Common myeloid progenitor, CD34-positive (primary cell): ENCODE measurements around the gene DGCR8. TPM values are rescaled to one million over a fixed set of nuclear protein-coding genes. Genes with fewer than 3 reads are reported as not detected.

Source experiments
- CTCF ChIA-PET: fragments of 350-600 bp; sonication (Branson Sonifier 250); formaldehyde crosslinking; loops from one replicate; lab custom pipeline; 2021; ENCODE audit warnings: antibody characterized with exemption; lab: Charles Lee
- POLR2A ChIA-PET: fragments of 350-600 bp; sonication (Branson Sonifier 250); formaldehyde crosslinking; loops from one replicate; lab custom pipeline; 2021; ENCODE audit warnings: antibody characterized with exemption; lab: Charles Lee
- DNase-seq, 3 donors: peaks; one replicate each; pipeline versions ENCODE4 v3.0.0 to v3.0.0-alpha.2; 2013
- H3K27ac ChIP-seq, 2 experiments: 1 replicate in 1 of 2; 2 replicates in 1 of 2; pipeline ENCODE4 v1.7.0; 2013; ENCODE audit warnings: inconsistent platforms in 2 of 2, low read length in 2 of 2, mild to moderate bottlenecking in 2 of 2, low read depth in 1 of 2, moderate library complexity in 1 of 2; ENCODE audit not compliant: severe bottlenecking in 2 of 2, insufficient read depth in 1 of 2, poor library complexity in 1 of 2
- H3K27me3 ChIP-seq, 5 experiments: replicated peaks in 2 of 5; 1 replicate in 3 of 5; 2 replicates in 2 of 5; pipeline versions ENCODE4 v1.6.1 to v1.7.0; 2013; ENCODE audit warnings: low read length in 4 of 5, mild to moderate bottlenecking in 2 of 5, moderate library complexity in 2 of 5, inconsistent platforms in 1 of 5; ENCODE audit not compliant: insufficient read depth in 5 of 5, control insufficient read depth in 4 of 5
- H3K36me3 ChIP-seq, 4 experiments: 1 replicate in 2 of 4; 2 replicates in 2 of 4; pipeline versions ENCODE4 v1.6.1 to v1.7.0; 2013; ENCODE audit warnings: low read length in 3 of 4, control low read depth in 1 of 4, mild to moderate bottlenecking in 1 of 4; ENCODE audit not compliant: control insufficient read depth in 4 of 4, insufficient read depth in 4 of 4
- H3K4me1 ChIP-seq, 4 experiments: 1 replicate in 3 of 4; 2 replicates in 1 of 4; pipeline versions ENCODE4 v1.6.1 to v1.7.1; 2013; ENCODE audit warnings: low read length in 3 of 4, mild to moderate bottlenecking in 3 of 4, control low read depth in 1 of 4, inconsistent platforms in 1 of 4, moderate library complexity in 1 of 4; ENCODE audit not compliant: control insufficient read depth in 4 of 4, insufficient read depth in 4 of 4; ENCODE audit errors: control extremely low read depth in 1 of 4
- H3K4me3 ChIP-seq, 7 experiments: 1 replicate in 4 of 7; 2 replicates in 3 of 7; pipeline versions ENCODE4 v1.5.1 to v1.7.0; 2013; ENCODE audit warnings: mild to moderate bottlenecking in 7 of 7, low read length in 6 of 7, moderate library complexity in 6 of 7, inconsistent platforms in 2 of 7, low read depth in 2 of 7, control low read depth in 1 of 7; ENCODE audit not compliant: insufficient read depth in 4 of 7, control insufficient read depth in 1 of 7; ENCODE audit errors: extremely low read depth in 1 of 7
- H3K9me3 ChIP-seq, 5 experiments: 1 replicate in 4 of 5; 2 replicates in 1 of 5; pipeline versions ENCODE4 v1.6.1 to v1.7.1; 2013; ENCODE audit warnings: low read length in 4 of 5, mild to moderate bottlenecking in 2 of 5, inconsistent platforms in 1 of 5, low read depth in 1 of 5, moderate library complexity in 1 of 5; ENCODE audit not compliant: control insufficient read depth in 4 of 5, insufficient read depth in 2 of 5; ENCODE audit errors: control extremely low read depth in 1 of 5
- WGBS: methylation state at CpG from one replicate; pipeline ENCODE4 v1.1.5; 2013; ENCODE audit not compliant: insufficient coverage; 5-methylcytosine and 5-hydroxymethylcytosine counted together
- polyA plus RNA-seq: library from polyadenylated mRNA; unstranded; fragments of 120-200 nt; gene quantifications from one replicate; pipeline ENCODE4 v1.2.1, GENCODE V29; 2013

DGCR8 gene
- 18.5 TPM for polyA plus RNA-seq

DNA sequence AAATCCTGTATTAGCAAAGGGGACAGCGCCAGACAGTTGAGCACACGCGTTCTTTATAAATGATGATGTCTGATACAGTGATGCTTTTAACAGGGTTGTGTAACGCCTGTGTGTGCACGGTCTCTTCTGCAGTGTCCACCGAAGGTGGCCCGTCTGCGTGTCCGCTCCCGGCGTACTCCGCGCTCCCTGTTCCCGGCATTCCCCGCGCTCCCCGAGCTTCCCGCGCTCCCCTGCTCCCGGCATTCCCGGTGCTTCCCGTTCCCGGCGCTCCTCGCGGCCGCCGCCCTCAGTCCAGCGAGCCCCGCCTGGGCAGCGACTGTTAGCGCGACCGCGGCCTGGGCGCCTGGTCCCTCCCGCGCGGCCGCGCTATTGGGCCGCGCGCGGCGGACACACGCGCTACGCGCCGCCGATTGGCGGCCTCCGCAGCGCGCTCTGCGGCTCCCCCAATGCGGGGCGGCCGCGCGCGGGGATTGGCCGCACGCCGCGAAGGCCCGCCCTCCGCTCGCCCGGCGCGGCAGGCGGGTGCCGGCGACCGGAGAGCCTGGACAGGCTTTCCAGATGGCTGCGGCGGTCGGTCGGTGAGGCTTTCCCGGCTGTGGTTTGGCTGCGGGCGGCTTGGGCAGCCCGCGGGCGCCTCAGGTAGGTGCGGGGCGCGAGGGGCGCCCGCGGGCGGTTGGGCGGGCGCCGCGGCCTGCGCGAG lies at the start of gene DGCR8:
DGCR8 (plus strand) TSS at position 497 of the 700 bp plus-strand sequence. CDS start 5,723 bp downstream, outside the sequence.
- peak; percentile 82 to 90 (median 88) for DNase-seq
- WGBS, result 0% methylated on average over 85 of the region's 100 CpGs
- Histone ChIP-seq H3K27ac (peak within 1 kb of the TSS; percentile 64 to 93), H3K9me3 (no peaks in the 10 kb centered on the region), H3K27me3 (no peaks in the 10 kb centered on the region), H3K36me3 (peaks cover 0 to 16% (median 0%) of the 10 kb centered on the region in 4 experiments), H3K4me1 (peaks cover 0 to 26% (median 20%) of the 10 kb centered on the region in 4 experiments), H3K4me3 (peak within 1 kb of the TSS; percentile 83 to 98 (median 88))
- ChIA-PET POLR2A (no interaction called here), CTCF (no interaction called here)

DNA sequence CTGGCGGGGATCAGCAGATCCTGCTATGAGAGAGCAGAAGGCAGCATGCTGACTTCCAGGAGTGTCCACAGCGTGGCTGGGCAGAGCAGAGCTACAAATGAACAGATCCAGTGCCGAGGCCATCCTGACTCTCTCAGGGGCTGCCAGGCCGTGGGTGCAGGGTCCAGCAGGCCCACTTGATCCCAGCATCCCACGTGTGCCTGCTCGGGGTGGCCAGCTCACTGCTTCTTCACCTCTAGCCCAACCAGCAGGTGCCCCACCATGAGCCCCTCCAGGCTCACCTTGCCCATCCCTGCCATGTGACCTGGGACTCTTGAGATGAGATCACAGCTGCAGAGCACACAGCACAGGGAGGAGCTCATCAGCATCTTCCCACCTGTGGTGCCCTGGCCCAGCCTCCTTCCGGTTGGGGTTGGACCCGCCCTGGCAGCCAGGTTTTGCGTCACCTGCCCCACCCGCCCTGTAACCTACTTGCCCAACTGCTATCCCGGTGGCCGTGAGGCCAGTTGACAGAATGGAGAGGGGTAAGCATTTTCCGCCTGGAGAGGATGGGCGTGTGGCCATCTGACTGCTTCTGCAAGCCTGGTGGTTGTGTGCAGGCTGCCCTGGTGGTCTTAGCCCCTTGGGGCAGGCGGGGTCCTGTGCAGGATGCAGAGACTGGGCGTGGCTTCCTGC lies 48.2 kb upstream of the DGCR8 start:
- POLR2A ChIA-PET, result no interaction called here

GRCh38 chr22:20032407-20032991 lies 47.5 kb upstream of the DGCR8 start:
- peaks cover 4 to 31% (median 18%) of the 10 kb centered on the region in 4 experiments for H3K36me3 ChIP-seq
- H3K4me1 ChIP-seq, result peaks cover 0 to 12% (median 10%) of the 10 kb centered on the region in 4 experiments
- H3K27ac ChIP-seq, result no peak overlapping the region
- ChIA-PET POLR2A (no interaction called here), CTCF (interaction anchor here (1.2 to 2.2 kb wide), 3 partner anchors 10 to 79 kb away, joined by 3 to 6 read pairs (median 4); no protein-coding TSS in a partner anchor)
- 83% methylated on average over 4 of the region's 7 CpGs for WGBS
- H3K4me3 ChIP-seq, result no peak overlapping the region
- no peaks in the 10 kb centered on the region for H3K27me3 ChIP-seq
- no peaks in the 10 kb centered on the region for H3K9me3 ChIP-seq
- no peak for DNase-seq

More for the DNA sequence above, 48.2 kb upstream of the DGCR8 start:
- Histone ChIP-seq H3K9me3 (no peaks in the 10 kb centered on the region), H3K27ac (no peak overlapping the region), H3K4me1 (peaks cover 0 to 12% (median 9%) of the 10 kb centered on the region in 4 experiments), H3K36me3 (peaks cover 2 to 26% (median 16%) of the 10 kb centered on the region in 4 experiments), H3K27me3 (no peaks in the 10 kb centered on the region), H3K4me3 (no peak overlapping the region)
- peak in 2 of 3 donors; percentile 19 to 28 for DNase-seq
- CTCF ChIA-PET, result interaction anchor here (0.9 to 1.4 kb wide), 2 partner anchors 13 to 78 kb away, joined by 3 read pairs; no protein-coding TSS in a partner anchor
- 92% methylated on average over 8 of the region's 16 CpGs for WGBS

GRCh38 chr22:20033045-20033706 lies 46.9 kb upstream of the DGCR8 start:
- Histone ChIP-seq H3K4me1 (peaks cover 0 to 12% (median 10%) of the 10 kb centered on the region in 4 experiments), H3K27me3 (no peaks in the 10 kb centered on the region), H3K27ac (no peak overlapping the region), H3K4me3 (no peak overlapping the region), H3K36me3 (peaks cover 6 to 36% (median 20%) of the 10 kb centered on the region in 4 experiments), H3K9me3 (no peaks in the 10 kb centered on the region)
- WGBS, result 94% methylated on average over 9 of the region's 14 CpGs
- ChIA-PET POLR2A (no interaction called here), CTCF (interaction anchor here (1.2 to 2.2 kb wide), 2 partner anchors 11 to 20 kb away, joined by 4 to 6 read pairs; no protein-coding TSS in a partner anchor)
- DNase-seq, result no peak

DNA sequence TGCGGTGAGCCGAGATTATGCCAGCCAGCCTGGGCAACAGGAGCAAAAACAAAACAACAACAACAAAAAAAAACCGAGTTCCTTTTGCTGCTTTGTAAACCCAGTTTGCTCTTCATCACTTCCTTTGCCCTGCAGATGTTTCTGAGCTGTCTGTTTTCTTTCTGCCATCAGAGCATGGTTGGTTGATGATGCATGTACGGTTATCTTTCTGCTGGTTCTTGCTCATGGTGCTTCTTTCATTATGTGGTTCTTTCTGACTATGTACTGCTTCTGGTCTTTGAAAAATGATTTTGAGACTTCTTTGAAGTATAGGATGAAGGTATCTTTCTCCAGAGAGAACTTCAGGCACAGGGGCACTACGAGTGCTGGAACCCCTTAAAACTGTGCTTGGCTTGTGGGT lies 45.9 kb upstream of the DGCR8 start:
- ChIA-PET POLR2A (no interaction called here), CTCF (interaction anchor here (0.9 to 2.2 kb wide), 3 partner anchors 21 to 64 kb away, joined by 3 to 6 read pairs (median 4); no protein-coding TSS in a partner anchor)
- no peaks in the 10 kb centered on the region for H3K27me3 ChIP-seq
- H3K4me3 ChIP-seq, result no peak overlapping the region
- H3K4me1 ChIP-seq, result peaks cover 0 to 11% (median 8%) of the 10 kb centered on the region in 4 experiments
- H3K27ac ChIP-seq, result no peak overlapping the region
- DNase-seq, result no peak
- 98% methylated on average over 2 of the region's 5 CpGs for WGBS
- H3K36me3 ChIP-seq, result peaks cover 6 to 41% (median 27%) of the 10 kb centered on the region in 4 experiments
- H3K9me3 ChIP-seq, result no peaks in the 10 kb centered on the region

DNA sequence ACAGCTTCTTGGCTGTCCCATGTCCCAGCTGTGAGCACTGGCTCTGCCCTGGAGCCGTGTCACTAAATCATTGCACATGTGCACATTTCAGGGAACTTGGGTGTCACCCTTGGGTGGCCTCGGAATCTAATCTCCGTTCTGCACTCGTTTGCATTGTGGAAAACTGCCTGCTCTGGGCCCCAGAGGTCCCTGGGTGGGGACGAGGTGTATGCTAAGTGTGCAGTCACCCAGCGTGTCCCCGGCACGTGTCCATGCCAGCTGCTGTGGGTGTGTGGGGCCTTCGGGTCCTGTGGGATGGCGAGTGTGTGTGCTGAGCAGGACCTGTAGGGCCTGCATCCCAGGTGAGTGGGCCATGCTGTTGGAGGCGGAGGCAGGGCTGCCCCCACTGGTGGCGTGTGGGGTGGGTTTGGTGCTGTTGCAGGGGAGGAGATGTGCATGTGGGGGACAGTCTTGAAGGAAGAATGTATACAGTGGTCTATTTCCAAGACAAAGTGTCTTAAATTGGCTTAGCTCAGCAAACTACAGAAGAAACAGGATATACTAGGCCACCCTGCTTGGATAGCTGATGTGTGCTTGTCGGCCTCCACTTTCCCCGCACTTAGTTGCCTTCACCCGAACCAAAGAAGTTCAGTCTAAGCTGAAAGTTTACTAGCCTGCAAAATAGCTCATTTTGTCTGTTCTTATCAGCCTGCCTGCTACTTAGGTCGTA lies 44.5 kb upstream of the DGCR8 start:
- H3K27ac ChIP-seq, result no peak overlapping the region
- H3K36me3 ChIP-seq, result peaks cover 9 to 52% (median 33%) of the 10 kb centered on the region in 4 experiments
- no peak overlapping the region for H3K4me3 ChIP-seq
- POLR2A ChIA-PET, result interaction anchor here (0.6 kb wide), 1 partner anchor 451 kb away, joined by 3 read pairs; no protein-coding TSS in a partner anchor
- DNase-seq, result no peak
- CTCF ChIA-PET, result interaction anchor here (1.1 kb wide), 1 partner anchor 12 kb away, joined by 4 read pairs; no protein-coding TSS in a partner anchor
- H3K9me3 ChIP-seq, result no peaks in the 10 kb centered on the region
- H3K4me1 ChIP-seq, result peaks cover 0 to 11% (median 5%) of the 10 kb centered on the region in 4 experiments
- no peaks in the 10 kb centered on the region for H3K27me3 ChIP-seq
- 97% methylated on average over 14 of the region's 16 CpGs for WGBS
